Measurements from ENCODE around the gene FAM53A.
"Not testable (repeated sequence)": the region's sequence is repeated elsewhere in the genome, so short reads cannot be mapped to it uniquely, and the experiment has no call there.

The FAM53A gene

DNA sequence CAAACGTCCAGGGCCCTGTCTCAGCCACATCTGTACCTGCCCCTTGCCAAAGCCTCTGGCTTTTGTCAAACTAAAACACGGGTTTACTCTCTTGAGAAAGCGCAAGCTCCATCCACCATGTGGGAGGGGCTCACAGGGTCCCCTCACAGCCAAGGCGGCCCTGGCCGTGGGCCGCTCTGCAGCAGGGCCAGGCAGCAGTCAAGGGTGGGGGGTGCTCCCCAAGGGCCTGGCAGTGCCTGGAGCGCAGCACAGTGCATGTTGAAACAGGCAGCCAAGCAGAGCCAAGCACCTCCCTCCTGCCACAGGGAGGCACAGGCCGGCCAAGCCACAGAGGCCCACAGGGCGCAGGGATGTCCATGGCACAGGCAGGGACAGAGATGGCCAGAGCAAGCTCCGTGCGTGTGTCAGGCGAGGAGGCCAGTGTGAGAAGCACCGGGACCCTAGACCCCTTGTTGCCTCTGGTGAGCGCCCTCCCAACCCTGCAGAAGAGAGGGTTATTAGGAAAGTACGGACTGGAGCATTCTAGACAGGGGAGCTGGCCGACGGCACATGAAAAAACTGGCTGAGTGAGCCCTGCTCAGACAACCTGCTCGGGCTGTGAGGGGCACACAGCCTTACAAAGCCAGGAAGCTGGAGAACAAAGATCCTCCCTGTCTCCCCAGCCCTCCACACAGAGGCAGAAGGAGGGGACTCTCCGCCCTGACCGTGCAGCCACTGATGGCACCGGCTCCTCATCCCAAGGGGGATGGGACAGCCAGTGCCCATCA, 39.0 kb downstream of the FAM53A start:
- no peak for TF ChIP-seq ZFX (IDR thresholded peaks at IDR 0.05; ENCODE audit: borderline replicate concordance)
- TF ChIP-seq, protein P1, sequence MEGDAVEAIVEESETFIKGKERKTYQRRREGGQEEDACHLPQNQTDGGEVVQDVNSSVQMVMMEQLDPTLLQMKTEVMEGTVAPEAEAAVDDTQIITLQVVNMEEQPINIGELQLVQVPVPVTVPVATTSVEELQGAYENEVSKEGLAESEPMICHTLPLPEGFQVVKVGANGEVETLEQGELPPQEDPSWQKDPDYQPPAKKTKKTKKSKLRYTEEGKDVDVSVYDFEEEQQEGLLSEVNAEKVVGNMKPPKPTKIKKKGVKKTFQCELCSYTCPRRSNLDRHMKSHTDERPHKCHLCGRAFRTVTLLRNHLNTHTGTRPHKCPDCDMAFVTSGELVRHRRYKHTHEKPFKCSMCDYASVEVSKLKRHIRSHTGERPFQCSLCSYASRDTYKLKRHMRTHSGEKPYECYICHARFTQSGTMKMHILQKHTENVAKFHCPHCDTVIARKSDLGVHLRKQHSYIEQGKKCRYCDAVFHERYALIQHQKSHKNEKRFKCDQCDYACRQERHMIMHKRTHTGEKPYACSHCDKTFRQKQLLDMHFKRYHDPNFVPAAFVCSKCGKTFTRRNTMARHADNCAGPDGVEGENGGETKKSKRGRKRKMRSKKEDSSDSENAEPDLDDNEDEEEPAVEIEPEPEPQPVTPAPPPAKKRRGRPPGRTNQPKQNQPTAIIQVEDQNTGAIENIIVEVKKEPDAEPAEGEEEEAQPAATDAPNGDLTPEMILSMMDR (IDR thresholded peaks at IDR 0.05): no peak

DNA sequence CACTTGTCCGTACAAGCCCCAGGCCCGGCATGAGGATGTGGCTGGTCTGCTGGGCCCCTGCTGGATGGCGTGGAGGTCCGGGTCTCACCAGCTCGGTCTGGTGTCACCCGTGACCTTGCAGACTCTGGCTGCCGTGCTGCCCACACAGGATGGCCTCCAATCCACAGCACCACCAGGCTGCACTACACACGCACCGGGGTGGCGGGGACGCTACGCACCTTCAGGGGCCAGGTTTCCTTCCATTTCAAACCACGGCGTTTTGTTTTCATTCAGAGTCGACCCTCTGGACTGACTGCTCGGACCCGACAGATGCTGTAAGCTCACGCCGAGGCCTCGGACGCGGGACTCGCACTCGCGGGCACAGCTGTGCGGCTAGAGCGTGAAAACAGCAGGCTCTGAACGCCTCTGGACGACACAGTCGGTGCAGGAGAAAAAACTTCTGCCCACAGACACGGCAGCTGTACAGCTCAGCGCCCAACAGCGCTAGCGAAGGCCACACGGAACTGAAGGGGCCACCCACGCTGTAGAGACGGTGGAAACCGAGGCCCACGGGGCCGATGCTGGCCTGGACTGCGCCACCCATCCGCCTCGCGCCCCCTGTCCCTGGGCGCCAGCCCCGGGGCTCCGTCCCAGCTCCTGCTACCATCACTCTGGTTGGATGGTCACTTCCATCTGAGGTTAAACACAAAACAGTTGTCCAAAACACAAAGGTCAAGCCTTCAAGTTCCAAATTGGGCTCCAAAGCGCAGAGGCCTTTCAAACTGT, 40.0 kb downstream of the FAM53A start:
- H3K27ac ChIP-seq: no peak overlapping the region
- TF ChIP-seq ZFX (IDR thresholded peaks at IDR 0.05; ENCODE audit: borderline replicate concordance): no peak
- TF ChIP-seq, protein P1 (IDR thresholded peaks at IDR 0.05): no peak

More for the DNA sequence above, 39.0 kb downstream of the FAM53A start:
- no peak overlapping the region for H3K27ac ChIP-seq

DNA sequence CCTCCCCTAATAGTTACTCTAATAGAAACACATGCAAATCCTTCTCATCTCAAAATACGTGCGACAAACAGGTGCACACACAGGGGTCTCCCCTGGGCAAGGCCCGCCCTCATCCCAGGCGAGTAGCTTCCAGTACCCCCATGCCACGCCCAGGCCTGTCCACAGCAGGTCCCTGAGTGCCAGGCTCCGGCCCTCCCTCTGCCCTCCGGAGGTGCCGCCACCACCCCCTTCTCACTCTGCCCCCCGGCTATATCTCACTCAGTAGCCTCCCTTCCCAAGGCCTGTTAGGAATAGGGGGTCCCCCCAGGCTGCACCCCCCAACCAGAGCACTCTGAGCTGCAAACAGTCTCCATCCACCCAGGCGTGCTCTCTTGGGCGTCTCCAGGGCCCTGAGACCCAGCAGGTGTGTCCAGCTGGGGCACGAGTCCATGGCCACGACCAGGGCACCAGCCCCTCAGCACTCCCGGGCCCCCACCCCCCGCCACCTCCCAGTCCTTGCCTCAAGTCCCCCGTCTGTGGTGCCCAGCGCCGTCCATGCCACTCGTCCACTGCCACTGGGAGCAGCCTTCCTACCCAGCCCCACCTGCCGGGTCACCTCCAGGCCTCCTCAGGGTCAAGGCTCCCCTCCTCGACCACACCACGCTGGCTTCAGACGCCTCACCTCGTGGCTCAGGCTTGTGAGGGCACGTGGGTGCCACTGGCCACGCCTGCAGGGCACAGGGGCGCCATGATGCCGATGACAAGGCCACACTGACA, 41.7 kb downstream of the FAM53A start:
- no peak overlapping the region for H3K27ac ChIP-seq
- TF ChIP-seq, protein P1 (IDR thresholded peaks at IDR 0.05): no peak
- no peak for TF ChIP-seq ZFX (IDR thresholded peaks at IDR 0.05; ENCODE audit: borderline replicate concordance)

DNA sequence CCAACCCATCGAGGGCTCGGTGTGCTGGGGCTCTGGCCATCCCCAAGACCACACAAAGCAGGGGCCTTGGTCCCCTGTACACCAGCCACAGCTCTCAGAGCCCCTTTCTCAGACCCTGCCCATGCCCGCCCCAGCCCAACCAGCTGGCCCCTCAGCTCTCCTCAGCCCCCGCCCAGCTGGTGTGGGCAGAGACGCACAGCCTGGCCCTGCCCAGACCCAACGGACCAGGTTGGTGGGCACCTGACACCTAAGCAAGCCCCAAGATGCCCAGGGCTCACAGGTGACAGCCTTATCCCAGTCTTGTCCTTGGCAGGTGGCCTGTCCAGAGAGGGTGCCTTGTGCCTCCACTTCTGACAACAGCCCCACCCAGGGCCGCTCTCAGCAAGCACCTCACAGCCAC, 42.4 kb downstream of the FAM53A start:
- H3K27ac ChIP-seq: no peak overlapping the region
- TF ChIP-seq, protein P1 (IDR thresholded peaks at IDR 0.05): no peak
- TF ChIP-seq ZFX (IDR thresholded peaks at IDR 0.05; ENCODE audit: borderline replicate concordance): no peak

DNA sequence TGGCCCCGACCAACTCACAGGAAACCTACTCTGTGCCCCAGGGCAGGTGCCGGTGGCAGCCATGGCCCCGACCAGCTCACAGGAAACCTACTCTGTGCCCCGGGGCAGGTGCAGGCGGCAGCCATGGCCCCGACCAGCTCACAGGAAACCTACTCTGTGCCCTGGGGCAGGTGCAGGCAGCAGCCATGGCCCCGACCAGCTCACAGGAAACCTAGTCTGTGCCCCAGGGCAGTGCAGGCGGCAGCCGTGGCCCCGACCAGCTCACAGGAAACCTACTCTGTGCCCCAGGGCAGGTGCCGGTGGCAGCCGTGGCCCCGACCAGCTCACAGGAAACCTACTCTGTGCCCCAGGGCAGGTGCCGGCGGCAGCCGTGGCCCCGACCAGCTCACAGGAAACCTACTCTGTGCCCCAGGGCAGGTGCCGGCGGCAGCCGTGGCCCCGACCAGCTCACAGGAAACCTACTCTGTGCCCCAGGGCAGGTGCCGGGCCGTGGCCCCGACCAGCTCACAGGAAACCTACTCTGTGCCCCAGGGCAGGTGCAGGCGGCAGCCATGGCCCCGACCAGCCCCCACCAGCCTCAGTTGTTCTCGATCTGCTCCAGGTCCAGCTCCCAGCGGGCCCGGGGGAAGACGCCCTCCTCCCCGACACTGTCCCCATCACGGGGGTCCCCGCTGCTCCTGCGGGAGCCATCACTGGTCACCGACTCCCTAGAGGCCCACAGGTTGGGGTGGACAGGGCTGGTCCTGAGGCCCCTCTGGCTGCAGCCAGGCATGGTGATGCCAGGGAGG, 43.2 kb downstream of the FAM53A start:
- not testable (repeated sequence) for H3K27ac ChIP-seq

DNA sequence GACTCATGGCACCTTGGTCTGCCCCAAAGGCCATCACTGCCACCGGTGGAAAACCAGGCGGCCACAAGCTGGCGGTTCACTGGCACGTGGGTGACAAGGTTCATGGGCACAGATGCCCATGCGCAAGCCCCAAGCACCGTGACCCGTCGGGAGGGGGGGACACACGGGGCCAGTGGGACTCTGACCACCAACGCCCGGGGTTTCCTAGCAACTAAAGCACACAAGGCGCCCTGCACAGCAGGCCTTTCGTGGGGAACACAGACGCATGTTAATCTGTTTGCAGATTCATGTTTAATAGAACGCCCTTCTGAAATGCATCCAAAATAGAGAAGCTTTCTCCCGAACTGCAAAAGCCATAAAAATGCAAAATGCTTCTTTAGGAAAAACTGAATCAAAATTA, 43.9 kb downstream of the FAM53A start:
- H3K27ac ChIP-seq: no peak overlapping the region
- TF ChIP-seq, protein P1 (IDR thresholded peaks at IDR 0.05): no peak
- no peak for TF ChIP-seq ZFX (IDR thresholded peaks at IDR 0.05; ENCODE audit: borderline replicate concordance)

DNA sequence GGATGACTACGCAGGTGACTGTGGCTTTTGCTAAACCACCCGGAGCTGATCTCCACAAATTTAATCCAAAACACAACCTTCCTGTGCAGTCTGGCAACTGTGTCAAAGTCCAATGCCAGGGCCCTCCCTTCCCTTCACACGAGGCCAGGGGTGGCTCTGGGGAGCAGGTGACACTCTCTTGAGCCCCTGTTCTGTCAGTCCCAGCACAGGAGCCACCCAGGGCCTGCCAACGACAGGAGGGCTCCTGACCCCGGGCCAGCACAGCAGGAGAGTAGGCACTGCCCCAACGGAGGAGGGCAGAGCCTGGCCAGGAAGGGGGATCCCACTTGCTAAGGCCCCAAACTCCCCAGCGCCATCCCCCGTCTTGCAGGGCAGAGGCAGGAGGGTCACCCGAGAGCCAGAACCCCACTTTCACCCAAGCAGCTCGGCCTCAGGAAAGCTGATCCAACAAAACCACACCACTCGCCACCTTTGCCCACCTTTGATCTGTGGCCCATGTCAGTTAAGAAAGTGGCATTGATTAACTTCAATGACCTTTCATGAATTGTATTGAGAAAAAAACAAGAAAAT, 44.7 kb downstream of the FAM53A start:
- TF ChIP-seq, protein P1 (IDR thresholded peaks at IDR 0.05): no peak
- no peak for TF ChIP-seq ZFX (IDR thresholded peaks at IDR 0.05; ENCODE audit: borderline replicate concordance)
- H3K27ac ChIP-seq: no peak overlapping the region
